K562 (cell line): Measurements from ENCODE around the gene CEP131. TPM values are rescaled to one million over a fixed set of nuclear protein-coding genes. Genes with fewer than 3 reads are reported as not detected.

Experiments used
- GABPA ChIP-seq: fragments of 200-800 bp; sonication (Bioruptor generic); conservative IDR thresholded peaks from 2 replicates; pipeline ENCODE4 v1.6.1; 2016; ENCODE audit warnings: low read depth, missing genetic modification characterization, missing compliant biosample characterization
- KLF16 ChIP-seq: IDR thresholded peaks from 2 replicates; pipeline ENCODE4 v1.6.1; 2016; ENCODE audit warnings: antibody characterized with exemption
- MED1 ChIP-seq: sonication (generic); formaldehyde crosslinking; IDR thresholded peaks from 2 replicates; pipeline ENCODE4 v1.8.1; 2023; ENCODE audit warnings: missing genetic modification reagents, borderline replicate concordance
- POLR3A ChIP-seq: IDR thresholded peaks from 2 replicates; pipeline ENCODE4 v1.6.1; 2011; ENCODE audit warnings: borderline replicate concordance, mild to moderate bottlenecking, moderate library complexity; ENCODE audit not compliant: insufficient read length, insufficient read depth; ENCODE audit errors: extremely low read depth
- PTBP1 ChIP-seq: fragments of 200-400 bp; formaldehyde crosslinking; IDR thresholded peaks from 2 replicates; pipeline ENCODE4 v1.6.1; 2017; ENCODE audit warnings: low read depth, low read length
- RAD21 ChIP-seq, 2 experiments: fragments of 250-450 bp in 1 of 2; fragments of 450-650 bp in 1 of 2; sonication (Bioruptor Pico) in 1 of 2; formaldehyde crosslinking in 1 of 2; IDR thresholded peaks in 1 of 2; conservative IDR thresholded peaks in 1 of 2; 2 replicates each; pipeline versions ENCODE4 v1.4.0 to v1.8.0; 2020 to 2022; ENCODE audit warnings: mild to moderate bottlenecking in 2 of 2, moderate library complexity in 1 of 2
- RBM34 ChIP-seq: fragments of 200-400 bp; formaldehyde crosslinking; IDR thresholded peaks from 2 replicates; pipeline ENCODE4 v1.6.1; 2018; ENCODE audit warnings: low read length, borderline replicate concordance; ENCODE audit not compliant: insufficient read depth
- SPI1 ChIP-seq: IDR thresholded peaks from 2 replicates; pipeline ENCODE4 v1.6.1; 2011; ENCODE audit warnings: low read depth, low read length, control low read depth, borderline replicate concordance
- SRSF7 ChIP-seq: fragments of 200-400 bp; formaldehyde crosslinking; optimal IDR thresholded peaks from 2 replicates; pipeline ENCODE3; 2017; ENCODE audit warnings: mild to moderate bottlenecking, low read depth, low read length
- ZNF24 ChIP-seq: fragments of 450-650 bp; IDR thresholded peaks from 2 replicates; pipeline ENCODE4 v1.6.1; 2016
- ZNF445 ChIP-seq: fragments of 250-450 bp; sonication (Bioruptor Pico); IDR thresholded peaks from 2 replicates; pipeline ENCODE4 v1.4.0; 2020; ENCODE audit warnings: low read depth, mild to moderate bottlenecking, moderate library complexity
- ZNF449 ChIP-seq: fragments of 250-450 bp; sonication (Bioruptor Pico); IDR thresholded peaks from 2 replicates; pipeline ENCODE4 v1.8.0; 2022; ENCODE audit warnings: moderate library complexity, mild to moderate bottlenecking, inconsistent platforms
- ZNF586 ChIP-seq: fragments of 450-650 bp; formaldehyde crosslinking; conservative IDR thresholded peaks from 2 replicates; pipeline ENCODE4 v1.4.0; 2020; ENCODE audit warnings: mild to moderate bottlenecking, moderate library complexity
- polyA plus RNA-seq, 8 experiments: library from polyadenylated mRNA; depleted of rRNA in 4 of 8; stranded (reverse) in 5 of 8; unstranded in 3 of 8; fragments of >200 nt; fragmentation: Nextera tagmentation in 2 of 8; fragmentation: Illumina TruSeq in 1 of 8; extraction: Ambion mirVana in 2 of 8; extraction: Trizol in 1 of 8; gene quantifications; 2 replicates each; pipeline versions ENCODE4 v1.2.1 to v1.2.3, GENCODE V29; 2011 to 2014; ENCODE audit warnings: inconsistent platforms in 1 of 8, missing spikeins in 1 of 8
- total RNA-seq, 7 experiments: library from RNA; depleted of rRNA in 6 of 7; stranded (reverse); fragments of >200 nt in 6 of 7; fragmentation: Illumina TruSeq in 2 of 7; extraction: Trizol in 2 of 7; gene quantifications; 2 replicates each; pipeline versions ENCODE4 v1.2.1 to v1.2.3, GENCODE V29; 2011 to 2021; ENCODE audit warnings: low replicate concordance in 1 of 7
- TF ChIP-seq, protein P1 (sequence below): sonication (generic); formaldehyde crosslinking; IDR thresholded peaks from 2 replicates; pipeline ENCODE4 v1.8.1; 2023; ENCODE audit warnings: mild to moderate bottlenecking, missing genetic modification reagents
- TF ChIP-seq, protein P2 (sequence below): sonication (generic); formaldehyde crosslinking; IDR thresholded peaks from 2 replicates; pipeline ENCODE4 v1.4.0; 2020; ENCODE audit warnings: mild to moderate bottlenecking, missing genetic modification reagents
- TF ChIP-seq, protein P3 (sequence below): fragments of 250-450 bp; sonication (Bioruptor Pico); IDR thresholded peaks from 2 replicates; pipeline ENCODE4 v1.6.1; 2021; ENCODE audit warnings: mild to moderate bottlenecking
- TF ChIP-seq, protein P4 (sequence below): fragments of 450-650 bp; IDR thresholded peaks from 2 replicates; pipeline ENCODE4 v1.6.1; 2016; ENCODE audit warnings: missing biosample characterization, missing genetic modification characterization
- TF ChIP-seq, protein P5 (sequence below): sonication (generic); formaldehyde crosslinking; IDR thresholded peaks from 2 replicates; pipeline ENCODE4 v1.8.0; 2023; ENCODE audit warnings: mild to moderate bottlenecking, missing genetic modification reagents

Gene CEP131
- total and polyA plus RNA-seq, 9 of the 15 experiments (the other 6 are each of a cell fraction or from before 2014, with no cell fraction given) = 0.24 to 21.2 (median 2.3) TPM

DNA sequence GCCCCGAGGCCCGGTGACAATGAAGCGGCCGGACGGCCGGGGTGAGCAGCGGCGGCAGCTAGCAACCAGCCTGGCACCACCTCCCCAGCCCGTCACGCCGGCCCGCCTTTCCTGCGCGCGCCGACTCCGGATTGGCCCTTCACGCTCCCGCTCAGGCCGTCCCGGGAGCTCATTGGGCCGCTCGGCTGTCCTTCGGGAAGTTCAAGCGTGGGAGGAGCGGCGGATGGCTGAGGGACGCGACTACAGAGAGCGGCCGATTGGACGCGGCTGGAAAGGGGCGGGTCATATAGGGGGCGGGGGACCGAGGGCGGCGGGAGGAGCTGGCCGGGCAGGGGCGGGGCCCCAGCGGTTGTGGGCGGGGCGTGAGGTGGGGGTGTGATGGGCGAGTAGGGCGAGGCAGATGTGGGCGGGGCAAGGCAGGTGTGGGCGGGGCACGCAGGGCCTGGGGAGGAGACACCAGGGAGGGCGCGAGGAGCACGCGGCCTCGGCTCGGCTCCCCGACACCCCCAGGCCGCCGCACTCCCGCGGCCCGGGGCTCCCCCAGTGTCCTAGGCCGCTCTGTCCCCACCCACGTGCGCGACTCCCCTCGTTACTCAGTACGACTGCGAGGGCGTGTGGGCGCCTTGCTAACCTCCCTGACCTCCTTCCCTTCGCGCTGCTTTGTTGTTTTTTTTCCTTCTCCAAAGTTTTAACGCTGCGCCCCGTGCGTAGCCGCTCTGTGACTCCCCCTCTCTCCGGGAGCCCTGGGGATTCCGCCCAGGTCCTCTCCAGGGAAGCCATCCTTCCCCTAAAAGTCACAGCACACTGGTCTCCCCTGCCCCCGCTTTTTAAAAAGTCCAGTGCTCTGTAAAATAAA is at the start of gene CEP131 (continued):
- TF ChIP-seq, protein P1, sequence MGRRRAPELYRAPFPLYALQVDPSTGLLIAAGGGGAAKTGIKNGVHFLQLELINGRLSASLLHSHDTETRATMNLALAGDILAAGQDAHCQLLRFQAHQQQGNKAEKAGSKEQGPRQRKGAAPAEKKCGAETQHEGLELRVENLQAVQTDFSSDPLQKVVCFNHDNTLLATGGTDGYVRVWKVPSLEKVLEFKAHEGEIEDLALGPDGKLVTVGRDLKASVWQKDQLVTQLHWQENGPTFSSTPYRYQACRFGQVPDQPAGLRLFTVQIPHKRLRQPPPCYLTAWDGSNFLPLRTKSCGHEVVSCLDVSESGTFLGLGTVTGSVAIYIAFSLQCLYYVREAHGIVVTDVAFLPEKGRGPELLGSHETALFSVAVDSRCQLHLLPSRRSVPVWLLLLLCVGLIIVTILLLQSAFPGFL (CRISPR knock-in tag) = no peak
- TF ChIP-seq, protein P2, sequence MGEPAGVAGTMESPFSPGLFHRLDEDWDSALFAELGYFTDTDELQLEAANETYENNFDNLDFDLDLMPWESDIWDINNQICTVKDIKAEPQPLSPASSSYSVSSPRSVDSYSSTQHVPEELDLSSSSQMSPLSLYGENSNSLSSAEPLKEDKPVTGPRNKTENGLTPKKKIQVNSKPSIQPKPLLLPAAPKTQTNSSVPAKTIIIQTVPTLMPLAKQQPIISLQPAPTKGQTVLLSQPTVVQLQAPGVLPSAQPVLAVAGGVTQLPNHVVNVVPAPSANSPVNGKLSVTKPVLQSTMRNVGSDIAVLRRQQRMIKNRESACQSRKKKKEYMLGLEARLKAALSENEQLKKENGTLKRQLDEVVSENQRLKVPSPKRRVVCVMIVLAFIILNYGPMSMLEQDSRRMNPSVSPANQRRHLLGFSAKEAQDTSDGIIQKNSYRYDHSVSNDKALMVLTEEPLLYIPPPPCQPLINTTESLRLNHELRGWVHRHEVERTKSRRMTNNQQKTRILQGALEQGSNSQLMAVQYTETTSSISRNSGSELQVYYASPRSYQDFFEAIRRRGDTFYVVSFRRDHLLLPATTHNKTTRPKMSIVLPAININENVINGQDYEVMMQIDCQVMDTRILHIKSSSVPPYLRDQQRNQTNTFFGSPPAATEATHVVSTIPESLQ (CRISPR knock-in tag) = peak; percentile 70; the same call in 1 of the 2 replicates
- TF ChIP-seq ZNF449 (no peak), ZNF445 (CRISPR knock-in tag) (no peak), RAD21 (CRISPR knock-in tag; conservative IDR thresholded peaks at IDR 0.05 in 1 of 2, IDR thresholded peaks at IDR 0.05 in 1 of 2) (no peak), SPI1 (no peak), SRSF7 (no peak), ZNF24 (no peak), PTBP1 (no peak), RBM34 (no peak), MED1 (CRISPR knock-in tag) (no peak), KLF16 (peak; percentile 84), POLR3A (no peak), ZNF586 (CRISPR knock-in tag) (no peak), GABPA (tag) (peak; percentile 62)
- TF ChIP-seq, protein P3, sequence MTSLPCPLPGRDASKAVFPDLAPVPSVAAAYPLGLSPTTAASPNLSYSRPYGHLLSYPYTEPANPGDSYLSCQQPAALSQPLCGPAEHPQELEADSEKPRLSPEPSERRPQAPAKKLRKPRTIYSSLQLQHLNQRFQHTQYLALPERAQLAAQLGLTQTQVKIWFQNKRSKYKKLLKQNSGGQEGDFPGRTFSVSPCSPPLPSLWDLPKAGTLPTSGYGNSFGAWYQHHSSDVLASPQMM (CRISPR knock-in tag) = no peak
- TF ChIP-seq, protein P4, sequence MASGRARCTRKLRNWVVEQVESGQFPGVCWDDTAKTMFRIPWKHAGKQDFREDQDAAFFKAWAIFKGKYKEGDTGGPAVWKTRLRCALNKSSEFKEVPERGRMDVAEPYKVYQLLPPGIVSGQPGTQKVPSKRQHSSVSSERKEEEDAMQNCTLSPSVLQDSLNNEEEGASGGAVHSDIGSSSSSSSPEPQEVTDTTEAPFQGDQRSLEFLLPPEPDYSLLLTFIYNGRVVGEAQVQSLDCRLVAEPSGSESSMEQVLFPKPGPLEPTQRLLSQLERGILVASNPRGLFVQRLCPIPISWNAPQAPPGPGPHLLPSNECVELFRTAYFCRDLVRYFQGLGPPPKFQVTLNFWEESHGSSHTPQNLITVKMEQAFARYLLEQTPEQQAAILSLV (tag) = no peak
- TF ChIP-seq, protein P5, sequence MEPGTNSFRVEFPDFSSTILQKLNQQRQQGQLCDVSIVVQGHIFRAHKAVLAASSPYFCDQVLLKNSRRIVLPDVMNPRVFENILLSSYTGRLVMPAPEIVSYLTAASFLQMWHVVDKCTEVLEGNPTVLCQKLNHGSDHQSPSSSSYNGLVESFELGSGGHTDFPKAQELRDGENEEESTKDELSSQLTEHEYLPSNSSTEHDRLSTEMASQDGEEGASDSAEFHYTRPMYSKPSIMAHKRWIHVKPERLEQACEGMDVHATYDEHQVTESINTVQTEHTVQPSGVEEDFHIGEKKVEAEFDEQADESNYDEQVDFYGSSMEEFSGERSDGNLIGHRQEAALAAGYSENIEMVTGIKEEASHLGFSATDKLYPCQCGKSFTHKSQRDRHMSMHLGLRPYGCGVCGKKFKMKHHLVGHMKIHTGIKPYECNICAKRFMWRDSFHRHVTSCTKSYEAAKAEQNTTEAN (CRISPR knock-in tag) = no peak
